ENCODE measurements around the gene BBIP1. TPM values are rescaled to one million over a fixed set of nuclear protein-coding genes. Genes with fewer than 3 reads are reported as not detected.

Gene BBIP1
- total and polyA plus RNA-seq, 9 of the 15 experiments (the other 6 are each of a cell fraction or from before 2014, with no cell fraction given): 5.2 to 31.0 (median 19.4) TPM

- TF ChIP-seq CUX1 (CRISPR knock-in tag; IDR thresholded peaks at IDR 0.05): 0 out of 2 replicates have a peak, but pooled peaks have one; percentile 41
Observed at GRCh38 chr10:110870823-110871297, 48.1 kb downstream of the BBIP1 start (continued).

- in situ Hi-C loops (cut with MboI): no loop called here
- no peak for TF ChIP-seq MAX (CRISPR knock-in tag; IDR thresholded peaks at IDR 0.05)
- TF ChIP-seq ZNF586 (CRISPR knock-in tag; conservative IDR thresholded peaks at IDR 0.05): no peak
- no peak for TF ChIP-seq MED1 (CRISPR knock-in tag; IDR thresholded peaks at IDR 0.05; ENCODE audit: borderline replicate concordance)
- TF ChIP-seq ARID1B (IDR thresholded peaks at IDR 0.05): no peak
- no peak for TF ChIP-seq MAFK (IDR thresholded peaks at IDR 0.05; ENCODE audit: low read length)
- no peak for TF ChIP-seq CTCFL (IDR thresholded peaks at IDR 0.05; ENCODE audit: borderline replicate concordance, insufficient read depth, low read depth, low read length, poor library complexity, severe bottlenecking)
- TF ChIP-seq EWSR1 (IDR thresholded peaks at IDR 0.05; ENCODE audit: borderline replicate concordance, low read depth, partially characterized antibody): no peak
- no peak for TF ChIP-seq ZNF764 (CRISPR knock-in tag; IDR thresholded peaks at IDR 0.05; ENCODE audit: low read depth)
- TF ChIP-seq TGIF2 (CRISPR knock-in tag; IDR thresholded peaks at IDR 0.05): no peak
- TF ChIP-seq CXXC5 (CRISPR knock-in tag; IDR thresholded peaks at IDR 0.05): no peak
Observed at GRCh38 chr10:110868981-110869380, 50.0 kb downstream of the BBIP1 start.

More at GRCh38 chr10:110868981-110869380, 50.0 kb downstream of the BBIP1 start:
- no TSS peak for BruUV-seq (replicated peaks)
- Histone ChIP-seq H3K9ac (ENCODE audit: insufficient read depth in 1 of 2, low read depth in 2 of 2, low read length in 2 of 2) (no peak overlapping the region), H3K9me1 (ENCODE audit: control insufficient read depth, insufficient read depth, low read length) (no peaks in the 10 kb centered on the region), H3K27ac (ENCODE audit: extremely low read depth, low read depth, low read length) (no peak overlapping the region), H3K4me2 (ENCODE audit: insufficient read depth, low read length) (no peak overlapping the region), H3K36me3 (ENCODE audit: control insufficient read depth, insufficient read depth, low read length) (no peaks in the 10 kb centered on the region), H4K20me1 (replicated peaks; ENCODE audit: control insufficient read depth, insufficient read depth, low read length) (no peaks in the 10 kb centered on the region), H3K79me2 (ENCODE audit: control insufficient read depth, insufficient read depth, low read length) (peaks cover 14% of the 10 kb centered on the region), H3K4me1 (replicated peaks in 1 of 2; ENCODE audit: control insufficient read depth in 2 of 2, insufficient read depth in 2 of 2, low read length in 2 of 2) (peaks cover 20 to 49% of the 10 kb centered on the region in 2 experiments), H3K4me3 (no peak overlapping the region), H3K9me3 (replicated peaks; ENCODE audit: control insufficient read depth, insufficient read depth, low read depth, low read length) (no peaks in the 10 kb centered on the region), H3K27me3 (ENCODE audit: control insufficient read depth in 2 of 2, insufficient read depth in 2 of 2, low read length in 2 of 2) (no peaks in the 10 kb centered on the region), H2AFZ (ENCODE audit: low read depth, low read length) (peak overlapping the region; percentile 66)
- ChIA-PET CTCF (ENCODE audit: low intra/inter-chr PET ratio) (no interaction called here), POLR2A (no interaction called here)
- no peak for ATAC-seq
- WGBS (ENCODE audit: insufficient coverage, low coverage, missing lambda C conversion rate): 59% methylated on average over 4 of the region's 6 CpGs
- no peak for DNase-seq (ENCODE audit: extremely low read depth in 1 of 4, low spot score in 3 of 4)
- FAIRE-seq: no peak
- intact Hi-C loops (cut with micrococcal nuclease): no loop called here

Data from K562 (cell line).